GM12873 (cell line): ENCODE results near the gene CCDC157.

ENCODE experiments used
- CTCF ChIP-seq: IDR thresholded peaks from 2 replicates; pipeline ENCODE4 v1.5.1; 2012; ENCODE audit warnings: low read depth, mild to moderate bottlenecking, moderate library complexity, low read length, control low read depth; ENCODE audit not compliant: insufficient read depth; ENCODE audit errors: missing control alignments

CCDC157 gene

GRCh38 chr22:30396871-30397655, 40.3 kb downstream of the CCDC157 start, which contains the start of gene SEC14L2:
TSS of gene SEC14L2 (plus strand) at chr22:30397018. CDS start at chr22:30397117, 99 bp downstream.
- TF ChIP-seq CTCF = no peak

- TF ChIP-seq CTCF = no peak
These were observed 41.1 kb downstream of the CCDC157 start for GRCh38 chr22:30397656-30398635.

GRCh38 chr22:30398685-30399680, 42.2 kb downstream of the CCDC157 start:
- no peak for TF ChIP-seq CTCF

- no peak for TF ChIP-seq CTCF
These were observed 42.9 kb downstream of the CCDC157 start for GRCh38 chr22:30399718-30400117.

- no peak for TF ChIP-seq CTCF
These were observed 43.4 kb downstream of the CCDC157 start for GRCh38 chr22:30400159-30400558.

- no peak for TF ChIP-seq CTCF
These were observed 45.4 kb downstream of the CCDC157 start for GRCh38 chr22:30402028-30402765.
